Tibial nerve (tissue), 4 donors: ENCODE measurements around the gene PLEK. TPM values are rescaled to one million over a fixed set of nuclear protein-coding genes. Genes with fewer than 3 reads are reported as not detected.

Experiments used
- DNase-seq, 2 donors: peaks; one replicate each; pipeline ENCODE4 v3.0.0-alpha.2; 2019; ENCODE audit warnings: low spot score in 2 of 2
- H3K27ac ChIP-seq, 4 donors: fragments of 200-600 bp; sonication (generic) in 3 of 4; one replicate each; pipeline ENCODE4 v1.5.1; 2017 to 2019; ENCODE audit warnings: mild to moderate bottlenecking in 1 of 4
- H3K27me3 ChIP-seq, 2 donors: fragments of 200-600 bp; sonication (generic) in 1 of 2; one replicate each; pipeline versions ENCODE4 v1.5.1 to v1.6.0; 2017 to 2019
- H3K36me3 ChIP-seq, 3 donors: fragments of 200-600 bp; sonication (generic); one replicate each; pipeline ENCODE4 v1.5.1; 2018 to 2019
- H3K4me1 ChIP-seq, 4 donors: fragments of 200-600 bp; sonication (generic) in 3 of 4; one replicate each; pipeline ENCODE4 v1.5.1; 2017 to 2019
- H3K4me3 ChIP-seq, 4 donors: fragments of 200-600 bp; sonication (generic) in 3 of 4; one replicate each; pipeline ENCODE4 v1.5.1; 2017 to 2019; ENCODE audit warnings: mild to moderate bottlenecking in 1 of 4, moderate library complexity in 1 of 4
- H3K9me3 ChIP-seq, 4 donors: fragments of 200-600 bp; sonication (generic) in 3 of 4; one replicate each; pipeline ENCODE4 v1.5.1; 2017 to 2019
- EP300 ChIP-seq, 2 donors: sonication (generic); formaldehyde crosslinking; IDR thresholded peaks; one replicate each; pipeline ENCODE4 v1.6.1; 2017; ENCODE audit warnings: antibody characterized with exemption in 2 of 2, mild to moderate bottlenecking in 1 of 2
- POLR2A ChIP-seq, 2 donors: fragments of 450-650 bp; IDR thresholded peaks; one replicate each; pipeline ENCODE4 v1.6.1; 2017; ENCODE audit warnings: antibody characterized with exemption in 2 of 2, mild to moderate bottlenecking in 2 of 2, moderate library complexity in 2 of 2
- WGBS, 2 donors: methylation state at CpG; one replicate each; pipeline ENCODE4 v1.1.5; 2018; 5-methylcytosine and 5-hydroxymethylcytosine counted together
- total RNA-seq, 4 donors: library from RNA; depleted of rRNA; stranded (reverse); fragments of >200 nt; gene quantifications; one replicate each; pipeline ENCODE4 v1.1.0, GENCODE V29; 2016
- TF ChIP-seq, protein P1 (sequence below), 5 experiments: fragments of 200-600 bp in 3 of 5; fragments of 450-650 bp in 2 of 5; sonication (generic) in 3 of 5; IDR thresholded peaks; one replicate each; pipeline ENCODE4 v1.5.1; 2016 to 2019; ENCODE audit warnings: antibody characterized with exemption in 5 of 5, mild to moderate bottlenecking in 3 of 5, moderate library complexity in 2 of 5

The PLEK gene
- total RNA-seq, 4 donors from 2014 or later = 7.8 to 9.8 (median 9.1) TPM

DNA sequence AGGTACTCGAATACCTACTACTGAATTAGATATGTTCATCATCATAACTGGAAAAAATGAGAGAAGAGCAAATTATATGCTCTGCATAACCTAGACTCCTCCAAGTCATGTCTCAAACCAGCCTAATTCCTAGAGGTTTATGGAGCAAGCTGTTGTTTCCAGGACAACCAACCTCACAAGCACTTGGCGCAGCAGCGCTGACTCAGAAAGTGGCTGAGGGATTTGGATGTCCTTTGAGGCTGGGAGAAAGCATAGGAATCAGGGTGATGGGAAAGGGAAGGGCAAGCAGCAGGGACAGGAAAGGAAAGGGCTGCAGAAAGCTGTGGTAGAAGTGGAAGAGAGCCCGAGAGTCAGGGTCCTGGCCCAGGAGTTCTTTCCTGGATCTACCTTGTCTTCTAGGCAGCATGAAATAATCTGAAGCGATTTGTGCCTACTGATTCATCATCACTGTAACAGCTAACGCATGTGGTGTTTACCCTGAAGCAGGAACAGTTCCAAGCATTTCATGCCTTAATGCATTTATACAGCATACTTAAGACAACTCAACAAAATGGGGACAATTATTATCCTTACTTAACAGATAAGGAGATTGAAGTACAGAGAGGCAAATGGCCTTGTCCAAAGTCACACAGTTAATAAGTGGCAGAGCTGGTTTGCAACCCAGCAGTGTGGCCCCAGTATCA is 3.7 kb downstream of the PLEK start:
- no peak overlapping the region for H3K4me3 ChIP-seq
- WGBS, 2 donors = 71 to 77% methylated on average over 6 of the region's 6 CpGs
- DNase-seq = no peak
- H3K36me3 ChIP-seq = no peaks in the 10 kb centered on the region
- no peaks in the 10 kb centered on the region for H3K27me3 ChIP-seq
- no peaks in the 10 kb centered on the region for H3K9me3 ChIP-seq
- TF ChIP-seq EP300 (IDR thresholded peaks at IDR 0.05) (no peak), POLR2A (IDR thresholded peaks at IDR 0.05) (no peak)
- TF ChIP-seq, protein P1, sequence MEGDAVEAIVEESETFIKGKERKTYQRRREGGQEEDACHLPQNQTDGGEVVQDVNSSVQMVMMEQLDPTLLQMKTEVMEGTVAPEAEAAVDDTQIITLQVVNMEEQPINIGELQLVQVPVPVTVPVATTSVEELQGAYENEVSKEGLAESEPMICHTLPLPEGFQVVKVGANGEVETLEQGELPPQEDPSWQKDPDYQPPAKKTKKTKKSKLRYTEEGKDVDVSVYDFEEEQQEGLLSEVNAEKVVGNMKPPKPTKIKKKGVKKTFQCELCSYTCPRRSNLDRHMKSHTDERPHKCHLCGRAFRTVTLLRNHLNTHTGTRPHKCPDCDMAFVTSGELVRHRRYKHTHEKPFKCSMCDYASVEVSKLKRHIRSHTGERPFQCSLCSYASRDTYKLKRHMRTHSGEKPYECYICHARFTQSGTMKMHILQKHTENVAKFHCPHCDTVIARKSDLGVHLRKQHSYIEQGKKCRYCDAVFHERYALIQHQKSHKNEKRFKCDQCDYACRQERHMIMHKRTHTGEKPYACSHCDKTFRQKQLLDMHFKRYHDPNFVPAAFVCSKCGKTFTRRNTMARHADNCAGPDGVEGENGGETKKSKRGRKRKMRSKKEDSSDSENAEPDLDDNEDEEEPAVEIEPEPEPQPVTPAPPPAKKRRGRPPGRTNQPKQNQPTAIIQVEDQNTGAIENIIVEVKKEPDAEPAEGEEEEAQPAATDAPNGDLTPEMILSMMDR (IDR thresholded peaks at IDR 0.05) = no peak
- H3K4me1 ChIP-seq = no peaks in the 10 kb centered on the region
- H3K27ac ChIP-seq = no peak overlapping the region

DNA sequence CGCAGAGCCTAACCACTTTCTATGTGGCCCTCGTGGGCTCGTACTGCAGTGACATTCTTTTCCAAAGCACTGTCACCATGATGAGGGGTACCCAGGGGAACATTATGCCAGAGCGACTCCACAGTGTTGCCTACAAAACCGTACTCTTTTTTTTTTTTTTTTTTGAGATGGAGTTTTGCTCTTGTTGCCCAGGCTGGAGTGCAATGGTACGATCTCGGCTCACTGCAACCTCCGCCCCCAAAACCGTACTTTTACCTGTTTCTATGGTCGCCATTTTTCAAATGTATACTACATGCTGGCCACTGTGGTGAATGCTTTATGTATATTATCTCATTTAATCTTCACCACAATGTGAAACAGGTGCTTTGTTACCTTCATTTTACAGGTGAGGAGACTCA is 4.3 kb downstream of the PLEK start:
- no peaks in the 10 kb centered on the region for H3K36me3 ChIP-seq
- TF ChIP-seq, protein P1 (IDR thresholded peaks at IDR 0.05) = no peak
- TF ChIP-seq EP300 (IDR thresholded peaks at IDR 0.05) = no peak
- TF ChIP-seq POLR2A (IDR thresholded peaks at IDR 0.05) = no peak
- no peak overlapping the region for H3K27ac ChIP-seq
- DNase-seq = no peak
- no peak overlapping the region for H3K4me3 ChIP-seq
- WGBS, 2 donors = 78 to 92% methylated on average over 10 of the region's 10 CpGs
- H3K4me1 ChIP-seq = no peaks in the 10 kb centered on the region
- H3K27me3 ChIP-seq = no peaks in the 10 kb centered on the region
- no peaks in the 10 kb centered on the region for H3K9me3 ChIP-seq

DNA sequence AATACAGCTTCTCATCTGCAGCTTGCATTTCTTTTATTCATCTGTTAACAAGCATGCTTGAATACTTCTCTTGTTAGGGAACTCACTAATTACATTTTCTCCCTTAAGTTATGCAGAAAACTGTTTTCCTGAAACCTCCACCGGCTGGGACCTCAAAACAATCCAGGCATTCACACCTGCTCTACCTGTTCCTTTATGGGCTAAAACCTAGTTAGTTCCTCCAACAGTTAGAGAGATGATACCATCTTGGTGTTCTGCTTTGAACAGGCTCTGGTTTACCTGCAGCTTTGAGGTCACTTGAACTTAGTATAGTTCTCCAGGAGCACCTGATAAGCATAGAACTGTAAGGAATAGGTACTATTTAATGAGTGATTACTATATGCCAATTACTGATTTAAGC is 6.1 kb downstream of the PLEK start:
- no peak for TF ChIP-seq POLR2A (IDR thresholded peaks at IDR 0.05)
- TF ChIP-seq, protein P1 (IDR thresholded peaks at IDR 0.05) = no peak
- H3K27me3 ChIP-seq = no peaks in the 10 kb centered on the region
- H3K4me1 ChIP-seq = peaks cover 0 to 6% (median 0%) of the 10 kb centered on the region in 4 donors
- no peak for DNase-seq
- WGBS, 2 donors = 59 to 64% methylated on average over 1 of the region's 1 CpG
- H3K4me3 ChIP-seq = no peak overlapping the region
- no peaks in the 10 kb centered on the region for H3K36me3 ChIP-seq
- no peak overlapping the region for H3K27ac ChIP-seq
- H3K9me3 ChIP-seq = no peaks in the 10 kb centered on the region

DNA sequence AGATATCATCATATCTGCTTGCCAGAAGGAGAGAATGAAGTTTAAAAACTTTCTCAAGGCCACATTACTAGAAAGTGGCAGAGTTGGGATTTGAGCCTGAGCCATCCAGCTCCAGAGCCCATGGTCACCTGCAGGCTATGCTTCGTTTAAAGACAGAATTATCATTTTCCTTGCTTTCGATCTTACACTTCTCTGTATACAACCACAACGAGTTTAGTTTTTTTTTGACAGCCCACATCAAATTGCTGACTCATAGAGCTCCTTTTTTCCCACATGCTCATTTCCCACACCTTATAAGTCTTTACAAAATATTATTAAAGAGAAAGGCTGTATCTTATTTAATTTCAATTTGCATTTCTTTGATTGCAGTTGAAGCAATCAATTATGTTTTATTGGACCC is 6.5 kb downstream of the PLEK start:
- no peak overlapping the region for H3K4me3 ChIP-seq
- 59 to 72% methylated on average over 3 of the region's 3 CpGs for WGBS, 2 donors
- TF ChIP-seq, protein P1 (IDR thresholded peaks at IDR 0.05) = no peak
- TF ChIP-seq POLR2A (IDR thresholded peaks at IDR 0.05) (no peak), EP300 (IDR thresholded peaks at IDR 0.05) (no peak)
- H3K36me3 ChIP-seq = no peaks in the 10 kb centered on the region
- no peak for DNase-seq
- H3K9me3 ChIP-seq = no peaks in the 10 kb centered on the region
- no peaks in the 10 kb centered on the region for H3K27me3 ChIP-seq
- no peak overlapping the region for H3K27ac ChIP-seq
- H3K4me1 ChIP-seq = peaks cover 0 to 6% (median 0%) of the 10 kb centered on the region in 4 donors

DNA sequence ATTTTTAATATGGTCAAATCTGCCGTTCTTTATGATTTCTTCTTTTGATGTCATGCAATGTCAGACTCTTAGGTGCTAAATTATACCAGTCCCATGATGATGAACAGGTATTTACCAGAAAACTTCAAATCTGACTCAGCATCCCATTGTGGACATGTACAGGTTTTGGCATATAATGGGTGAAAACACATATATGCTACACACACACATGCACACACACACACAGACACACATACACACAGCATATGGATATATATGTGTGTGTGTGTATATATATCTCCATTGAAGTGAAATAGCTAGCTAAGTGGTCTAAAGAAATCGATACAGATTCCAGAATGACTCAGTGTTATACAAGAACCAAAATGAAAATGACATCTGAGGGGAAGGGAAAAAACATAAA is 7.4 kb downstream of the PLEK start:
- no peak for DNase-seq
- Histone ChIP-seq H3K27me3 (no peaks in the 10 kb centered on the region), H3K9me3 (no peaks in the 10 kb centered on the region), H3K4me3 (no peak overlapping the region), H3K4me1 (peaks cover 0 to 6% (median 0%) of the 10 kb centered on the region in 4 donors), H3K36me3 (no peaks in the 10 kb centered on the region), H3K27ac (no peak overlapping the region)
- 88% methylated on average over 2 of the region's 2 CpGs for WGBS, 2 donors
- TF ChIP-seq, protein P1 (IDR thresholded peaks at IDR 0.05) = no peak
- no peak for TF ChIP-seq EP300 (IDR thresholded peaks at IDR 0.05)
- TF ChIP-seq POLR2A (IDR thresholded peaks at IDR 0.05) = no peak
